H1 (cell line): ENCODE measurements around the gene HPN. TPM values are rescaled to one million over a fixed set of nuclear protein-coding genes. Genes with fewer than 3 reads are reported as not detected.

Experiments
- CTBP2 ChIP-seq: IDR thresholded peaks from 2 replicates; pipeline ENCODE4 v1.7.0; 2011; ENCODE audit warnings: borderline replicate concordance, mild to moderate bottlenecking, moderate library complexity, mixed read lengths, low read length; ENCODE audit not compliant: insufficient read depth, insufficient read length
- EP300 ChIP-seq, 2 experiments: IDR thresholded peaks; 1 replicate in 1 of 2; 2 replicates in 1 of 2; pipeline ENCODE4 v1.6.1; 2011 to 2012; ENCODE audit warnings: low read depth in 2 of 2, low read length in 2 of 2, mild to moderate bottlenecking in 2 of 2, borderline replicate concordance in 1 of 2, inconsistent platforms in 1 of 2, moderate library complexity in 1 of 2
- RFX5 ChIP-seq: IDR thresholded peaks from 2 replicates; pipeline ENCODE4 v1.6.1; 2011; ENCODE audit warnings: low read depth, low read length, improper control_type of control experiment, borderline replicate concordance
- RXRA ChIP-seq: IDR thresholded peaks from 2 replicates; pipeline ENCODE4 v1.6.1; 2011; ENCODE audit warnings: low read depth, mild to moderate bottlenecking, low read length, moderate library complexity; ENCODE audit not compliant: insufficient read depth
- SP2 ChIP-seq: IDR thresholded peaks from 2 replicates; pipeline ENCODE4 v1.6.1; 2012; ENCODE audit warnings: mild to moderate bottlenecking, low read length, inconsistent platforms
- TCF12 ChIP-seq: IDR thresholded peaks from 2 replicates; pipeline ENCODE4 v1.6.1; 2011; ENCODE audit warnings: low read depth, mild to moderate bottlenecking, low read length
- polyA plus RNA-seq, 7 experiments: library from polyadenylated mRNA; depleted of rRNA in 3 of 7; stranded (reverse) in 5 of 7; unstranded in 2 of 7; fragments of >200 nt in 5 of 7; fragments of 200-250 nt in 2 of 7; gene quantifications; 1 replicate in 5 of 7; 2 replicates in 1 of 7; 4 replicates in 1 of 7; pipeline versions ENCODE4 v1.2.1 to v1.2.3, GENCODE V29; 2011 to 2013; ENCODE audit warnings: missing spikeins in 2 of 7, mixed read lengths in 2 of 7
- total RNA-seq: library from RNA; stranded (reverse); fragmentation: NEBNext Ultra II Directional; extraction: Animal tissue kit (Norgen Biotek cat#: 25700); gene quantifications from 2 replicates; pipeline ENCODE4 v1.2.1, GENCODE V29; 2021
- TF ChIP-seq, protein P1 (sequence below), 3 experiments: IDR thresholded peaks; 1 replicate in 2 of 3; 2 replicates in 1 of 3; pipeline versions ENCODE4 v1.5.1 to v1.6.1; 2011; ENCODE audit warnings: low read length in 3 of 3, mild to moderate bottlenecking in 3 of 3, inconsistent platforms in 2 of 3, low read depth in 1 of 3, moderate library complexity in 1 of 3; ENCODE audit not compliant: insufficient read depth in 1 of 3; ENCODE audit errors: control extremely low read depth in 1 of 3

The HPN gene
- total and polyA plus RNA-seq, 2 of the 8 experiments (the other 6 are each of a cell fraction or from before 2014, with no cell fraction given), result 14.7 to 33.7 TPM

DNA sequence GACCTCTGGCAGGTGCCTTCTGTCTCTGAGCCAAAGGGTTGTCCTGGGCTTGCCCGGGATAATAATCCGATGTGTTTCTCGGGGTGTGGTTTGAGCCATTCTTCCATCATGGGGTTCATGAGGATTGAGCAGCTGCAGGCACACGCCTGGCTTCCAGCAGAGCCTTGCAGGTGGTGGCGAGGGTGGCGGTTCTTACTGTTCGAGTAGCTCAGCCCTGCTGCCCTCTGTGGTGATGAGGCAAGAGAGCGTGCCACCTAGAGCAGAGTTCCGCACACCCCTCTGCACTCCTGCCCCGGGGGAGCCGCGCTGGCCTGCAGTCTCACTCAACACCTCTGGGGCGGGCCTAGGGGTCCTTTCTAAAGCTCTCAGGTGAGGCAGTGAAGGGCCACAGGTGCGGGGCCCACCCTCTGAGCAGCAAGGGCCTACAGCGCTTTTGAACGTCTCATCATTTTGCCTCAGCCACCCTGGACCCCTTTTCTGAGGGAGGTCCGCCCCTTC, 7.5 kb upstream of the HPN start (continued):
- TF ChIP-seq EP300 (IDR thresholded peaks at IDR 0.05; ENCODE audit: borderline replicate concordance in 1 of 2, low read depth in 2 of 2, low read length in 2 of 2) (no peak), RXRA (no peak), CTBP2 (no peak), SP2 (no peak), TCF12 (no peak), RFX5 (no peak)
- TF ChIP-seq, protein P1, sequence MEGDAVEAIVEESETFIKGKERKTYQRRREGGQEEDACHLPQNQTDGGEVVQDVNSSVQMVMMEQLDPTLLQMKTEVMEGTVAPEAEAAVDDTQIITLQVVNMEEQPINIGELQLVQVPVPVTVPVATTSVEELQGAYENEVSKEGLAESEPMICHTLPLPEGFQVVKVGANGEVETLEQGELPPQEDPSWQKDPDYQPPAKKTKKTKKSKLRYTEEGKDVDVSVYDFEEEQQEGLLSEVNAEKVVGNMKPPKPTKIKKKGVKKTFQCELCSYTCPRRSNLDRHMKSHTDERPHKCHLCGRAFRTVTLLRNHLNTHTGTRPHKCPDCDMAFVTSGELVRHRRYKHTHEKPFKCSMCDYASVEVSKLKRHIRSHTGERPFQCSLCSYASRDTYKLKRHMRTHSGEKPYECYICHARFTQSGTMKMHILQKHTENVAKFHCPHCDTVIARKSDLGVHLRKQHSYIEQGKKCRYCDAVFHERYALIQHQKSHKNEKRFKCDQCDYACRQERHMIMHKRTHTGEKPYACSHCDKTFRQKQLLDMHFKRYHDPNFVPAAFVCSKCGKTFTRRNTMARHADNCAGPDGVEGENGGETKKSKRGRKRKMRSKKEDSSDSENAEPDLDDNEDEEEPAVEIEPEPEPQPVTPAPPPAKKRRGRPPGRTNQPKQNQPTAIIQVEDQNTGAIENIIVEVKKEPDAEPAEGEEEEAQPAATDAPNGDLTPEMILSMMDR (IDR thresholded peaks at IDR 0.05; ENCODE audit: control extremely low read depth in 1 of 3, insufficient read depth in 1 of 3, low read depth in 1 of 3, low read length in 3 of 3), result no peak
